ENCODE measurements around the gene PDE7B. TPM values are rescaled to one million over a fixed set of nuclear protein-coding genes. Genes with fewer than 3 reads are reported as not detected.

Gene PDE7B
- total RNA-seq, 3 donors from 2014 or later = 2.1 to 4.0 (median 2.2) TPM

DNA sequence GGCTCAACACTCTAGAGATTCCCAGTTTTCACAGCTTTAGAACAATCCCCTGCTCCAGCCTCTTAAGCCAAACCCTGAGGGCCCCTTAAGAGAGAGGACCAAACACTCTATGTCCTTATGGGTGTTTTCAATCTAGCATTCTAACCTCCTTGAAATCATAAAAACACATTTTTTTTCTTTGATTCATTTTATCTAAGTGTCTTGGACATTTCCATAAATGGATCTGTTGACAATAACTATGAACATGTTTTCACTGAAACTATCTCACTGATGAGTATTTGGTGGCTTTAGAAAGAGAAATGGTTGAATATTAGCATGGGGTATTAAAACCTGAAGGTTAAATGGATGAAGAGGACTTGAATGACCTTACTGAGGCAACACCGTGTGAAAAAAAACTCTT is 27.6 kb upstream of the PDE7B start:
- intact Hi-C loops (cut with DNase I, micrococcal nuclease) = no loop called here
- DNase-seq = no peak
- Histone ChIP-seq H3K4me1 (ENCODE audit: low read depth) (no peaks in the 10 kb centered on the region), H3K9me3 (no peaks in the 10 kb centered on the region), H3K36me3 (ENCODE audit: low read depth) (no peaks in the 10 kb centered on the region), H3K4me3 (no peak overlapping the region)
- ATAC-seq = no peak
- TF ChIP-seq CTCF (IDR thresholded peaks at IDR 0.05) = no peak

DNA sequence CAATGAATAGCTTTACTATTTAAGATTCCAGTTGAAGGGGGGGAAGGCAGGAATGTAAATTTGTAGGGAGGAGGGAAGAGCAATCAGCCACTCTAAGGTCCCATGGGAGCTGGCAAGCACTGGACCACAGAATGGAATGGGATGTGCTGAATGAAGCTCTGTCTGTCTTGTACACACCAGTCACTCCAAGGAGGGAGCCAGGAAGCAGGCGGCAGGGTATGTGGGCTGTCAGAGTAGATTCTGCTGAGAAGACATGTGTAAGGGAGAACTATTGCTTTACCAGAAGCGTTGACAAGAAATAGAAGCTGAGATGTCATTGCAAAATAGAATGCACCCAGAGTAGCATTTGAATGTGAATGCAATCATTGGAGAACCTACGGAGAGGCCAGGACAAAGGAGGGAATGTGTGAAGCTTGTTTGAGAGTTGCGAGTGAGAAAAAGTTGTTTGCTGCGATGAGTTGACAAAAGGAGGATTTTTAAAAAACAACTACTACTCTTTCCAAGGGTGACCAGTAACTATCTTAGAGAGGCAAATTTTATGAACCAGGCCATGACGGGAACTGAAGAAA is 25.2 kb upstream of the PDE7B start:
- no peaks in the 10 kb centered on the region for H3K4me1 ChIP-seq (ENCODE audit: low read depth)
- no peaks in the 10 kb centered on the region for H3K36me3 ChIP-seq (ENCODE audit: low read depth)
- DNase-seq (no peak), ATAC-seq (no peak)
- intact Hi-C loops (cut with DNase I, micrococcal nuclease) = no loop called here
- no peaks in the 10 kb centered on the region for H3K9me3 ChIP-seq
- H3K4me3 ChIP-seq = no peak overlapping the region
- no peak for TF ChIP-seq CTCF (IDR thresholded peaks at IDR 0.05)

- Histone ChIP-seq H3K36me3 (ENCODE audit: low read depth) (no peaks in the 10 kb centered on the region), H3K4me1 (ENCODE audit: low read depth) (no peaks in the 10 kb centered on the region), H3K4me3 (no peak overlapping the region), H3K9me3 (no peaks in the 10 kb centered on the region)
- DNase-seq = no peak
- no peak for ATAC-seq
- no peak for TF ChIP-seq CTCF (IDR thresholded peaks at IDR 0.05)
- intact Hi-C loops (cut with DNase I, micrococcal nuclease) = no loop called here
Measured at GRCh38 chr6:135828021-135828420, 23.5 kb upstream of the PDE7B start.

GRCh38 chr6:135830452-135830881 is 21.0 kb upstream of the PDE7B start:
- no peak overlapping the region for H3K4me3 ChIP-seq
- intact Hi-C loops (cut with DNase I, micrococcal nuclease) = no loop called here
- H3K9me3 ChIP-seq = no peaks in the 10 kb centered on the region
- no peak for TF ChIP-seq CTCF (IDR thresholded peaks at IDR 0.05)
- no peaks in the 10 kb centered on the region for H3K4me1 ChIP-seq (ENCODE audit: low read depth)
- DNase-seq (no peak), ATAC-seq (no peak)
- no peaks in the 10 kb centered on the region for H3K36me3 ChIP-seq (ENCODE audit: low read depth)

DNA sequence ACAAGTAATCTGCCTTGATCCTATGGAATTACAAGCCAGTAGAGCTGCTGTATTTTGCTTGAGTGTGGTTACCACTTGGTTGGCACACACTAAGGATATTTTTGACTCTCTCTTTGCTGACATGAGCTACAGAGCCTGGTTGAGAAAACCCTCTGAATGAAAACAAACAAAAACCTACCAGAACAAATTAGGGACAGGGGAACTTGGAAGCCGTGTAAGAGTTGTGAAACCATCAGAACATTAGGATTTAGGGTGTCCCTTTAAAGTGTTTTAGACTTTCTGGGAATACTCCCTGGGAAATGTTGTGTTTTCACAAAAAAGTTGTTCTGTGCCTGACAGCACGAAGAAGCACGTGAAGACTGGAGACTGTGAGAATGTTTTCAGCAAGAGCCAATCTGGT is 20.5 kb upstream of the PDE7B start:
- no peak overlapping the region for H3K4me3 ChIP-seq
- intact Hi-C loops (cut with DNase I, micrococcal nuclease) = no loop called here
- DNase-seq = no peak
- no peaks in the 10 kb centered on the region for H3K4me1 ChIP-seq (ENCODE audit: low read depth)
- no peak for TF ChIP-seq CTCF (IDR thresholded peaks at IDR 0.05)
- H3K36me3 ChIP-seq (ENCODE audit: low read depth) = no peaks in the 10 kb centered on the region
- ATAC-seq = no peak
- H3K9me3 ChIP-seq = no peaks in the 10 kb centered on the region

- no peaks in the 10 kb centered on the region for H3K4me1 ChIP-seq (ENCODE audit: low read depth)
- intact Hi-C loops (cut with DNase I, micrococcal nuclease) = no loop called here
- no peak for ATAC-seq
- no peak overlapping the region for H3K4me3 ChIP-seq
- H3K36me3 ChIP-seq (ENCODE audit: low read depth) = no peaks in the 10 kb centered on the region
- DNase-seq = no peak
- no peaks in the 10 kb centered on the region for H3K9me3 ChIP-seq
- TF ChIP-seq CTCF (IDR thresholded peaks at IDR 0.05) = no peak
Measured at GRCh38 chr6:135832166-135832565, 19.3 kb upstream of the PDE7B start.

Measured in mucosa of descending colon (tissue), 3 donors.